ENCODE measurements around the gene MTHFD2L.

Gene MTHFD2L

GRCh38 chr4:74252933-74253332 lies 95.0 kb downstream of the MTHFD2L start:
- DNase-seq (ENCODE audit: low spot score): no peak

- DNase-seq (ENCODE audit: low spot score): no peak
Measured at GRCh38 chr4:74254386-74254785, 96.5 kb downstream of the MTHFD2L start.

- DNase-seq (ENCODE audit: low spot score): no peak
Measured at GRCh38 chr4:74255096-74255495, 97.2 kb downstream of the MTHFD2L start.

GRCh38 chr4:74258963-74259362 lies 101.0 kb downstream of the MTHFD2L start:
- no peak for DNase-seq (ENCODE audit: low spot score)

GRCh38 chr4:74260036-74260435 lies 102.1 kb downstream of the MTHFD2L start:
- no peak for DNase-seq (ENCODE audit: low spot score)

- DNase-seq (ENCODE audit: low spot score): no peak
Measured at GRCh38 chr4:74262522-74262921, 104.6 kb downstream of the MTHFD2L start.

- DNase-seq (ENCODE audit: low spot score): no peak
Measured at GRCh38 chr4:74263551-74263950, 105.6 kb downstream of the MTHFD2L start.

- DNase-seq (ENCODE audit: low spot score): no peak
Measured at GRCh38 chr4:74266081-74266480, 108.2 kb downstream of the MTHFD2L start.

GRCh38 chr4:74267998-74268606 lies 110.2 kb downstream of the MTHFD2L start:
- no peak for DNase-seq (ENCODE audit: low spot score)

- no peak for DNase-seq (ENCODE audit: low spot score)
Measured at GRCh38 chr4:74268643-74269042, 110.7 kb downstream of the MTHFD2L start.

- DNase-seq (ENCODE audit: low spot score): no peak
Measured at GRCh38 chr4:74278490-74278889, 120.6 kb downstream of the MTHFD2L start.

- no peak for DNase-seq (ENCODE audit: low spot score)
Measured at GRCh38 chr4:74279716-74280115, 121.8 kb downstream of the MTHFD2L start.

GRCh38 chr4:74282926-74283325 lies 125.0 kb downstream of the MTHFD2L start:
- no peak for DNase-seq (ENCODE audit: low spot score)

- DNase-seq (ENCODE audit: low spot score): no peak
Measured at GRCh38 chr4:74283614-74284013, 125.7 kb downstream of the MTHFD2L start.

GRCh38 chr4:74284053-74284452 lies 126.1 kb downstream of the MTHFD2L start:
- no peak for DNase-seq (ENCODE audit: low spot score)

- no peak for DNase-seq (ENCODE audit: low spot score)
Measured at GRCh38 chr4:74287164-74287563, 129.2 kb downstream of the MTHFD2L start.

- no peak for DNase-seq (ENCODE audit: low spot score)
Measured at GRCh38 chr4:74287791-74288190, 129.9 kb downstream of the MTHFD2L start.

GRCh38 chr4:74291471-74291870 lies 133.6 kb downstream of the MTHFD2L start:
- DNase-seq (ENCODE audit: low spot score): no peak

GRCh38 chr4:74292111-74292870 lies 134.4 kb downstream of the MTHFD2L start:
- no peak for DNase-seq (ENCODE audit: low spot score)

GRCh38 chr4:74293558-74293957 lies 135.6 kb downstream of the MTHFD2L start:
- DNase-seq (ENCODE audit: low spot score): no peak

- DNase-seq (ENCODE audit: low spot score): no peak
Measured at GRCh38 chr4:74294681-74295080, 136.8 kb downstream of the MTHFD2L start.

GRCh38 chr4:74297539-74297938 lies 139.6 kb downstream of the MTHFD2L start:
- DNase-seq (ENCODE audit: low spot score): peak; percentile 25

GRCh38 chr4:74304095-74304625 lies 146.2 kb downstream of the MTHFD2L start:
- no peak for DNase-seq (ENCODE audit: low spot score)

- DNase-seq (ENCODE audit: low spot score): no peak
Measured at GRCh38 chr4:74305000-74305399, 147.1 kb downstream of the MTHFD2L start.
